ENCODE results near the gene SNAPC1.

DNA sequence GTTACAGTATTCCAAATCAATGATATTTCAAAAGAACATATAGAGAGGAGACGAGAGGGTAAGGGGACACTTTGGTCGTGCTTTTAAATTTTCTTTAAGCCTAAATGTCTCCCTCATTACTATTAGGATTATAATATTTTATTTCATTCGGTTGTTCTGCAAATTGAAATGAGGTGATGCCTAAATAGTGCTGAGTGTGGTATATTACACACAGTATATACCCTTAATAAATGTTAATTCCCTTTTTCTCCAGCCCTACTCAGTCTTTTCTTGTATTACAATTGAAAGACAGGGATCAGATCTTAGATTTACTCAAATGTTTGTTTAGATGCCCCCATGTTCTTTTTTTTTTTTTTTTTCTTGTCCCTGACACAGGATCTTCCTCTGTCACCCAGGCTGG lies 7.7 kb downstream of the SNAPC1 start:
- TF ChIP-seq, protein P1, sequence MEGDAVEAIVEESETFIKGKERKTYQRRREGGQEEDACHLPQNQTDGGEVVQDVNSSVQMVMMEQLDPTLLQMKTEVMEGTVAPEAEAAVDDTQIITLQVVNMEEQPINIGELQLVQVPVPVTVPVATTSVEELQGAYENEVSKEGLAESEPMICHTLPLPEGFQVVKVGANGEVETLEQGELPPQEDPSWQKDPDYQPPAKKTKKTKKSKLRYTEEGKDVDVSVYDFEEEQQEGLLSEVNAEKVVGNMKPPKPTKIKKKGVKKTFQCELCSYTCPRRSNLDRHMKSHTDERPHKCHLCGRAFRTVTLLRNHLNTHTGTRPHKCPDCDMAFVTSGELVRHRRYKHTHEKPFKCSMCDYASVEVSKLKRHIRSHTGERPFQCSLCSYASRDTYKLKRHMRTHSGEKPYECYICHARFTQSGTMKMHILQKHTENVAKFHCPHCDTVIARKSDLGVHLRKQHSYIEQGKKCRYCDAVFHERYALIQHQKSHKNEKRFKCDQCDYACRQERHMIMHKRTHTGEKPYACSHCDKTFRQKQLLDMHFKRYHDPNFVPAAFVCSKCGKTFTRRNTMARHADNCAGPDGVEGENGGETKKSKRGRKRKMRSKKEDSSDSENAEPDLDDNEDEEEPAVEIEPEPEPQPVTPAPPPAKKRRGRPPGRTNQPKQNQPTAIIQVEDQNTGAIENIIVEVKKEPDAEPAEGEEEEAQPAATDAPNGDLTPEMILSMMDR (IDR thresholded peaks at IDR 0.05) = no peak
- no peak for TF ChIP-seq EP300 (IDR thresholded peaks at IDR 0.05)
- no peak for TF ChIP-seq POLR2AphosphoS5 (IDR thresholded peaks at IDR 0.05)
- TF ChIP-seq POLR2A (IDR thresholded peaks at IDR 0.05) = no peak
